ENCODE measurements around the gene RNF17.
A peak's percentile ranks its signal among the peaks of the same experiment; 100 is the strongest.

RNF17 gene

GRCh38 chr13:24894972-24895300 is 131.0 kb downstream of the RNF17 start:
- DNase-seq (ENCODE audit: extremely low read depth in 1 of 2, low read depth in 1 of 2): no peak

- DNase-seq (ENCODE audit: extremely low read depth in 1 of 2, low read depth in 1 of 2): no peak
Observed at GRCh38 chr13:24896061-24896460, 132.1 kb downstream of the RNF17 start.

GRCh38 chr13:24897293-24897692 is 133.3 kb downstream of the RNF17 start:
- no peak for DNase-seq (ENCODE audit: extremely low read depth in 1 of 2, low read depth in 1 of 2)

- DNase-seq (ENCODE audit: extremely low read depth in 1 of 2, low read depth in 1 of 2): no peak
Observed at GRCh38 chr13:24899601-24900000, 135.6 kb downstream of the RNF17 start.

GRCh38 chr13:24900507-24900906 is 136.5 kb downstream of the RNF17 start:
- no peak for DNase-seq (ENCODE audit: extremely low read depth in 1 of 2, low read depth in 1 of 2)

- DNase-seq (ENCODE audit: extremely low read depth in 1 of 2, low read depth in 1 of 2): no peak
Observed at GRCh38 chr13:24905242-24905641, 141.3 kb downstream of the RNF17 start.

- DNase-seq (ENCODE audit: extremely low read depth in 1 of 2, low read depth in 1 of 2): no peak
Observed at GRCh38 chr13:24906268-24906667, 142.3 kb downstream of the RNF17 start.

- no peak for DNase-seq (ENCODE audit: extremely low read depth in 1 of 2, low read depth in 1 of 2)
Observed at GRCh38 chr13:24910502-24911132, 146.6 kb downstream of the RNF17 start.

- DNase-seq (ENCODE audit: extremely low read depth in 1 of 2, low read depth in 1 of 2): no peak
Observed at GRCh38 chr13:24911133-24911908, 147.4 kb downstream of the RNF17 start.

- no peak for DNase-seq (ENCODE audit: extremely low read depth in 1 of 2, low read depth in 1 of 2)
Observed at GRCh38 chr13:24916464-24916863, 152.5 kb downstream of the RNF17 start.

GRCh38 chr13:24921003-24921402 is 157.0 kb downstream of the RNF17 start:
- no peak for DNase-seq (ENCODE audit: extremely low read depth in 1 of 2, low read depth in 1 of 2)

- no peak for DNase-seq (ENCODE audit: extremely low read depth in 1 of 2, low read depth in 1 of 2)
Observed at GRCh38 chr13:24921881-24922280, 157.9 kb downstream of the RNF17 start.

GRCh38 chr13:24922387-24922744 is 158.4 kb downstream of the RNF17 start:
- no peak for DNase-seq (ENCODE audit: extremely low read depth in 1 of 2, low read depth in 1 of 2)

GRCh38 chr13:24922745-24923591 is 159.0 kb downstream of the RNF17 start:
- DNase-seq (ENCODE audit: extremely low read depth in 1 of 2, low read depth in 1 of 2): peak; percentile 80 to 91

GRCh38 chr13:24925318-24926231 is 161.6 kb downstream of the RNF17 start:
- no peak for DNase-seq (ENCODE audit: extremely low read depth in 1 of 2, low read depth in 1 of 2)

- no peak for DNase-seq (ENCODE audit: extremely low read depth in 1 of 2, low read depth in 1 of 2)
Observed at GRCh38 chr13:24927810-24928404, 163.9 kb downstream of the RNF17 start.

GRCh38 chr13:24929196-24929595 is 165.2 kb downstream of the RNF17 start:
- DNase-seq (ENCODE audit: extremely low read depth in 1 of 2, low read depth in 1 of 2): no peak

All from activated CD8-positive, alpha-beta memory T cell treated with anti-CD3 and anti-CD28 coated beads for 1 hour (primary cell).